GM12891 (cell line): Measurements from ENCODE around the gene PPAT.

Source experiments
- DNase-seq: peaks from one replicate; pipeline ENCODE4 v3.0.0; 2011; ENCODE audit warnings: low spot score; ENCODE audit not compliant: insufficient read length
- FAIRE-seq: peaks from 2 replicates; lab custom pipeline; 2011; peaks lifted over from hg19 to GRCh38; lab: Jason Lieb, UNC
- PAX5 ChIP-seq: IDR thresholded peaks from 2 replicates; pipeline ENCODE4 v1.6.1; 2011; ENCODE audit warnings: low read length, moderate library complexity, mild to moderate bottlenecking; ENCODE audit not compliant: insufficient read depth, severe bottlenecking
- POLR2A ChIP-seq: IDR thresholded peaks from 2 replicates; pipeline ENCODE4 v1.6.1; 2011; ENCODE audit warnings: low read depth, low read length, control low read depth
- POLR2AphosphoS5 ChIP-seq: IDR thresholded peaks from 2 replicates; pipeline ENCODE4 v1.6.1; 2011; ENCODE audit warnings: low read depth, low read length, control low read depth
- POU2F2 ChIP-seq: IDR thresholded peaks from 2 replicates; pipeline ENCODE4 v1.6.1; 2011; ENCODE audit warnings: low read depth, mild to moderate bottlenecking, control low read depth, low read length, moderate library complexity
- SPI1 ChIP-seq: IDR thresholded peaks from 2 replicates; pipeline ENCODE4 v1.6.1; 2011; ENCODE audit warnings: low read depth, low read length, control low read depth
- TAF1 ChIP-seq: IDR thresholded peaks from 2 replicates; pipeline ENCODE4 v1.6.1; 2011; ENCODE audit warnings: low read depth, low read length, control low read depth

PPAT gene

DNA sequence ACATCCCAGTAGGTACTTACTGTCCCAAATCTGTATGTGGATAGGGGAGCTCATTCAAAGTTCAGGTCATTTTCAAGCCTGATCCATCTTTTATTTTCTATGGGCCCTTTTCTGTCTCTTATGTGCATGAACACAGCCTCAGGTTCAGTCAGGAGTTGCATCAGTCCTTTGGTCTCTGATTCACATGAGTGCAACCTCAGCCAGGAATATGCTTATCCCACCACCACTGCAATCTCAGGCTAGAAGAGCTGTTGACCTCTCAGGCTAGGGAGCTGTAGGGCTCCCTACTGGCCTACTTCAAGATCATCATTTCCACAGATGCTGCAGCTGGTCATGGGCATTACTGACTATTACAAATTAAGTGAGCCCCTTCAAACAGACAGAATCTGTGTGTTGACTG lies 75.3 kb downstream of the PPAT start:
- FAIRE-seq (no peak), DNase-seq (no peak)
- TF ChIP-seq POU2F2 (no peak), POLR2A (no peak), SPI1 (no peak), POLR2AphosphoS5 (no peak), PAX5 (no peak), TAF1 (no peak)

DNA sequence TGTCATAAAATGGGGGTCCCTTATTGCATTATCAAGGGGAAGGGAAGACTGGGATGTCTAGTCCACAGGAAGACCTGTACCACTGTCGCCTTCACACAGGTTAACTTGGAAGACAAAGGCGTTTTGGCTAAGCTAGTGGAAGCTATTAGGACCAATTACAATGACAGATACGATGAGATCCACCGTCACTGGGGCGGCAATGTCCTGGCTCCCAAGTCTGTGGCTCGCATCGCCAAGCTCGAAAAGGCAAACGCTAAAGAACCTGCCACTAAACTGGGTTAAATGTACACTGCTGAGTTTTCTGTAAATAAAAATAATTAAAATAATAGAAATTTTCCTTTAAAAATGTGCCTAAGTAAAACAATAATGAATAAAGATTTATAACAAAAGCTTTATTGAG lies 78.8 kb downstream of the PPAT start:
- no peak for DNase-seq
- TF ChIP-seq POLR2AphosphoS5 (no peak), POLR2A (no peak), PAX5 (no peak), TAF1 (no peak), SPI1 (no peak), POU2F2 (no peak)
- no peak for FAIRE-seq

DNA sequence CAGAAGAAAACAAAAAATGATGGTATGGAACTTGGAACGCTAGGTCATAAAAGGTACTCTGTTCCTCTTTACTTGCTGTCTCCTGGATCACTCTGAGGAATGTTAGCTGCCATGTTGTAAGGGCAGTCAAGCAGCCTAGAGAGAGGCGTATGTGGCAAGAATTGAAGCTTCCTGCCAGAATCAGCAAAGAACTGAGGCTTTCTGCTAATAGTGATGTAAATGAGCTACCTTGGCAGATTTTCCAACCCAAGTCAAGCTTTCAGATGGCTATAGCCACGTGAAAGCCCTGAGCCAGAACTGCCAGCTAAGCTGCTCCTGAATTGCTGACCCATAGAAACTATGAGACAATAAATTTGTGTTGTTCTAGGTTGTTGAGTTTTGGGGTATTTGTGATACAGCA lies 86.8 kb downstream of the PPAT start:
- no peak for FAIRE-seq
- TF ChIP-seq SPI1: no peak
- no peak for TF ChIP-seq POLR2A
- TF ChIP-seq POLR2AphosphoS5: no peak
- DNase-seq: no peak

DNA sequence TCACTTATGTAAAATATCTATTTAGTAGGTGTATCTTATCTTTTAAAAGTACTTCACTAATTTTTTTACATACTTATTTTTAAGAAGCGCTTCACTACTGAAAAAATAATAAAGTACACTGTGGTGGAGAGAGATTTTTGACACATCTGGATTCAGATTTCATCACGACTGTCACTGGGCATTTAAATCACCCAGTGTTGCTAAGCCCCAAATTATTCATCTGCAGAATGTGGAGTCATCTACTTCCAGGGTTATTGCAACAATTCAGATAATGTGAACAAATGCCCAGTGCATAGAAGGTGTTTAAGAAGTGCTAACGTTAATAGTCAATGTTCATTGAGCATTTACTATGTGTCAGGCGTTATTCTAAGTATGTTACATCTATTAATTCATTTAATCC lies 90.0 kb downstream of the PPAT start:
- FAIRE-seq: no peak

More for the DNA sequence above, 90.0 kb downstream of the PPAT start:
- no peak for TF ChIP-seq SPI1
- TF ChIP-seq PAX5: no peak
- TF ChIP-seq TAF1: no peak
- no peak for TF ChIP-seq POLR2AphosphoS5
- no peak for TF ChIP-seq POU2F2
- no peak for TF ChIP-seq POLR2A
- no peak for DNase-seq
